ENCODE results near the gene SPRED3.

The SPRED3 gene

GRCh38 chr19:38373907-38374331, 14.6 kb upstream of the SPRED3 start:
- DNase-seq (ENCODE audit: low read depth), result no peak

- peak; percentile 92 for DNase-seq (ENCODE audit: low read depth)
These were observed 14.0 kb upstream of the SPRED3 start, which contains the start of gene PSMD8 for GRCh38 chr19:38374332-38375097. TSS of gene PSMD8 (plus strand) at chr19:38374571. CDS start at chr19:38374602, 31 bp downstream.

GRCh38 chr19:38375098-38375493, 13.4 kb upstream of the SPRED3 start:
- DNase-seq (ENCODE audit: low read depth), result no peak

- DNase-seq (ENCODE audit: low read depth), result no peak
These were observed 12.7 kb upstream of the SPRED3 start for GRCh38 chr19:38375748-38376147.

- DNase-seq (ENCODE audit: low read depth), result no peak
These were observed 11.9 kb upstream of the SPRED3 start for GRCh38 chr19:38376576-38376975.

- no peak for DNase-seq (ENCODE audit: low read depth)
These were observed 11.4 kb upstream of the SPRED3 start for GRCh38 chr19:38377052-38377451.

GRCh38 chr19:38378866-38379265, 9.6 kb upstream of the SPRED3 start:
- no peak for DNase-seq (ENCODE audit: low read depth)

GRCh38 chr19:38381138-38381537, 7.4 kb upstream of the SPRED3 start:
- DNase-seq (ENCODE audit: low read depth), result no peak

GRCh38 chr19:38383184-38383583, 5.3 kb upstream of the SPRED3 start:
- DNase-seq (ENCODE audit: low read depth), result no peak

- DNase-seq (ENCODE audit: low read depth), result no peak
These were observed 4.8 kb upstream of the SPRED3 start for GRCh38 chr19:38383743-38384142.

GRCh38 chr19:38384209-38385027, 4.1 kb upstream of the SPRED3 start:
- DNase-seq (ENCODE audit: low read depth), result no peak

- no peak for DNase-seq (ENCODE audit: low read depth)
These were observed 3.3 kb upstream of the SPRED3 start for GRCh38 chr19:38385057-38385803.

- DNase-seq (ENCODE audit: low read depth), result no peak
These were observed 2.7 kb upstream of the SPRED3 start for GRCh38 chr19:38385804-38386257.

GRCh38 chr19:38386300-38386970, 2.1 kb upstream of the SPRED3 start:
- no peak for DNase-seq (ENCODE audit: low read depth)

- DNase-seq (ENCODE audit: low read depth), result no peak
These were observed 1.4 kb upstream of the SPRED3 start for GRCh38 chr19:38386971-38387549.

GRCh38 chr19:38387550-38388348, 748 bp upstream of the SPRED3 start, which contains the start of gene GGN:
TSS of gene GGN (minus strand) at chr19:38388034. CDS start at chr19:38387261, 773 bp downstream.
- peak; percentile 51 for DNase-seq (ENCODE audit: low read depth)

GRCh38 chr19:38389101-38389925, 816 bp downstream of the SPRED3 start:
- peak; percentile 38 for DNase-seq (ENCODE audit: low read depth)

- DNase-seq (ENCODE audit: low read depth), result no peak
These were observed 1.7 kb downstream of the SPRED3 start for GRCh38 chr19:38389957-38390924.
